Smooth muscle cell (in vitro differentiated cells): Measurements from ENCODE around the gene FGF5. TPM values are rescaled to one million over a fixed set of nuclear protein-coding genes. Genes with fewer than 3 reads are reported as not detected.

Source experiments
- DNase-seq: peaks from one replicate; lab custom pipeline; 2025; ENCODE audit not compliant: unreplicated experiment; lab: John Stamatoyannopoulos, UW
- H2AFZ ChIP-seq: fragments of 200-600 bp; sonication (generic); 2 replicates; pipeline ENCODE4 v1.6.0; 2016; ENCODE audit warnings: antibody characterized with exemption, low read depth, mild to moderate bottlenecking
- H3F3A ChIP-seq: fragments of 200-600 bp; sonication (generic); 2 replicates; pipeline ENCODE4 v1.6.0; 2017; ENCODE audit warnings: antibody characterized with exemption, low read depth
- H3K27ac ChIP-seq: fragments of 200-600 bp; sonication (generic); 2 replicates; pipeline ENCODE4 v1.5.1; 2016; ENCODE audit warnings: low read depth, mild to moderate bottlenecking
- H3K27me3 ChIP-seq: fragments of 200-600 bp; sonication (generic); 2 replicates; pipeline ENCODE4 v1.6.1; 2016; ENCODE audit warnings: low read depth, mild to moderate bottlenecking
- H3K36me3 ChIP-seq: fragments of 200-600 bp; sonication (generic); 2 replicates; pipeline ENCODE4 v1.5.1; 2016; ENCODE audit warnings: low read depth
- H3K4me1 ChIP-seq: fragments of 200-600 bp; sonication (generic); 2 replicates; pipeline ENCODE4 v1.5.1; 2016; ENCODE audit warnings: low read depth
- H3K4me2 ChIP-seq: fragments of 200-600 bp; sonication (generic); 2 replicates; pipeline ENCODE4 v1.6.0; 2016; ENCODE audit warnings: mild to moderate bottlenecking
- H3K4me3 ChIP-seq: fragments of 200-600 bp; sonication (generic); 2 replicates; pipeline ENCODE4 v1.5.1; 2016; ENCODE audit warnings: mild to moderate bottlenecking
- H3K79me2 ChIP-seq: fragments of 200-600 bp; sonication (generic); 2 replicates; pipeline ENCODE4 v1.6.0; 2016; ENCODE audit warnings: low read depth, mild to moderate bottlenecking
- H3K9ac ChIP-seq: fragments of 200-600 bp; sonication (generic); 2 replicates; pipeline ENCODE4 v1.6.0; 2016; ENCODE audit warnings: low read depth
- H3K9me3 ChIP-seq: fragments of 200-600 bp; sonication (generic); replicated peaks from 2 replicates; pipeline ENCODE4 v1.5.1; 2016; ENCODE audit warnings: low read depth
- H4K20me1 ChIP-seq: fragments of 200-600 bp; sonication (generic); 2 replicates; pipeline ENCODE4 v1.6.0; 2016; ENCODE audit warnings: low read depth
- CTCF ChIP-seq: fragments of 200-600 bp; sonication (generic); IDR thresholded peaks from 2 replicates; pipeline ENCODE4 v1.5.1; 2017; ENCODE audit warnings: borderline replicate concordance, mild to moderate bottlenecking, antibody characterized with exemption; ENCODE audit not compliant: insufficient read depth, poor library complexity, severe bottlenecking
- WGBS: methylation state at CpG from one replicate; pipeline ENCODE4 v1.1.7; 2016; ENCODE audit warnings: low lambda C conversion rate; 5-methylcytosine and 5-hydroxymethylcytosine counted together
- polyA plus RNA-seq: library from polyadenylated mRNA; unstranded; fragments of >200 nt; fragmentation: Nextera tagmentation; extraction: Ambion mirVana; gene quantifications from 2 replicates; pipeline ENCODE4 v1.2.1, GENCODE V29; 2016
- total RNA-seq: library from RNA; depleted of rRNA; stranded (reverse); fragments of >200 nt; gene quantifications from 2 replicates; pipeline ENCODE4 v1.2.3, GENCODE V29; 2014

The FGF5 gene
- total RNA-seq (0.04 TPM in 1 of 2 replicates, not detected in the other), polyA plus RNA-seq (0.57 TPM in 1 of 2 replicates, not detected in the other)

GRCh38 chr4:80266253-80266901, at the start of gene FGF5:
Gene FGF5 (plus strand): TSS chr4:80266664. CDS start chr4:80266825, 161 bp downstream.
- H3K4me2 ChIP-seq, result peak within 1 kb of the TSS; percentile 91
- no peak within 1 kb of the TSS for H3K27ac ChIP-seq
- H2AFZ ChIP-seq, result peak within 1 kb of the TSS; percentile 62
- H3K9me3 ChIP-seq, result no peaks in the 10 kb centered on the region
- H4K20me1 ChIP-seq, result no peaks in the 10 kb centered on the region
- WGBS, result 3% methylated on average over 46 of the region's 50 CpGs
- peaks cover 8% of the 10 kb centered on the region for H3K4me1 ChIP-seq
- peak; percentile 22 for DNase-seq
- H3K27me3 ChIP-seq, result peaks cover 100% of the 10 kb centered on the region
- H3K79me2 ChIP-seq, result no peaks in the 10 kb centered on the region
- peak within 1 kb of the TSS; percentile 47 for H3K4me3 ChIP-seq
- no peak for TF ChIP-seq CTCF
- no peaks in the 10 kb centered on the region for H3K36me3 ChIP-seq
- peak within 1 kb of the TSS; percentile 4 for H3K9ac ChIP-seq
- H3F3A ChIP-seq, result no peaks in the 10 kb centered on the region

GRCh38 chr4:80219301-80220025, 47.0 kb upstream of the FGF5 start:
- Histone ChIP-seq H3F3A (no peaks in the 10 kb centered on the region), H3K27me3 (peaks cover 77% of the 10 kb centered on the region), H3K4me2 (no peak overlapping the region), H3K4me1 (no peaks in the 10 kb centered on the region), H3K9ac (no peak overlapping the region), H4K20me1 (no peaks in the 10 kb centered on the region), H2AFZ (no peak overlapping the region), H3K4me3 (no peak overlapping the region), H3K36me3 (no peaks in the 10 kb centered on the region), H3K27ac (no peak overlapping the region), H3K79me2 (no peaks in the 10 kb centered on the region), H3K9me3 (no peaks in the 10 kb centered on the region)
- TF ChIP-seq CTCF, result no peak
- WGBS, result 34% methylated on average over 5 of the region's 5 CpGs
- no peak for DNase-seq

- no peak for TF ChIP-seq CTCF
- no peak overlapping the region for H3K4me2 ChIP-seq
- H3K27me3 ChIP-seq, result peaks cover 86% of the 10 kb centered on the region
- 24% methylated on average over 3 of the region's 3 CpGs for WGBS
- no peaks in the 10 kb centered on the region for H3K36me3 ChIP-seq
- no peak for DNase-seq
- no peak overlapping the region for H3K27ac ChIP-seq
- H3K4me1 ChIP-seq, result no peaks in the 10 kb centered on the region
- H3K79me2 ChIP-seq, result no peaks in the 10 kb centered on the region
- H3K9ac ChIP-seq, result no peak overlapping the region
- no peak overlapping the region for H3K4me3 ChIP-seq
- no peaks in the 10 kb centered on the region for H4K20me1 ChIP-seq
- no peaks in the 10 kb centered on the region for H3F3A ChIP-seq
- H3K9me3 ChIP-seq, result no peaks in the 10 kb centered on the region
- H2AFZ ChIP-seq, result no peak overlapping the region
These were observed 45.8 kb upstream of the FGF5 start for GRCh38 chr4:80220711-80221110.
